Mammary epithelial cell (primary cell): ENCODE results near the gene COBL.

Source experiments
- EZH2 ChIP-seq: IDR thresholded peaks from 2 replicates; pipeline ENCODE4 v1.6.1; 2012; ENCODE audit warnings: low read length, inconsistent platforms, borderline replicate concordance
- TF ChIP-seq, protein P1 (sequence below), 2 donors: IDR thresholded peaks in 1 of 2; conservative IDR thresholded peaks in 1 of 2; 2 replicates each; pipeline ENCODE4 v1.5.1; 2011 to 2012; ENCODE audit warnings: inconsistent platforms in 2 of 2, low read length in 2 of 2, mild to moderate bottlenecking in 2 of 2, control low read depth in 1 of 2, low read depth in 1 of 2; ENCODE audit not compliant: insufficient read depth in 1 of 2; ENCODE audit errors: extremely low read depth in 1 of 2

DNA sequence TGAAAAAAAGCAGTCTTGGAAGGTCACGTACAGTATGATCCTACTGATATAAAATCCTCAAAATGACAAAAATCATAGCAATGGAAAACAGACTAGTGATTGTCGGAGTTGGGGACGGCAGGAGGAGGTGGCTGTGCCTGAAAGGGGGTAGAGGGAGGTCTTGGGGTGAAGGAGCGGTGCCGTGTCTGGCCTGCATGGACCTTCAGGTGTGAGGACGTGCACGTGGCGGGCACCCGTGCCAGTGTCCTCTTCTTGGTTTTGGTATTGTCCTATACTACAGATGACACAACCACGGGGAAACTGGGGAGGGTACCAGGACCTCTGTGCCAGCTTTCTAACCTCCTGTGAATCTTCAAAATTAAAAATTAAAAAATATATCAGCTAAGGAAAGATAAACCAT, 73.0 kb downstream of the COBL start:
- TF ChIP-seq, protein P1, sequence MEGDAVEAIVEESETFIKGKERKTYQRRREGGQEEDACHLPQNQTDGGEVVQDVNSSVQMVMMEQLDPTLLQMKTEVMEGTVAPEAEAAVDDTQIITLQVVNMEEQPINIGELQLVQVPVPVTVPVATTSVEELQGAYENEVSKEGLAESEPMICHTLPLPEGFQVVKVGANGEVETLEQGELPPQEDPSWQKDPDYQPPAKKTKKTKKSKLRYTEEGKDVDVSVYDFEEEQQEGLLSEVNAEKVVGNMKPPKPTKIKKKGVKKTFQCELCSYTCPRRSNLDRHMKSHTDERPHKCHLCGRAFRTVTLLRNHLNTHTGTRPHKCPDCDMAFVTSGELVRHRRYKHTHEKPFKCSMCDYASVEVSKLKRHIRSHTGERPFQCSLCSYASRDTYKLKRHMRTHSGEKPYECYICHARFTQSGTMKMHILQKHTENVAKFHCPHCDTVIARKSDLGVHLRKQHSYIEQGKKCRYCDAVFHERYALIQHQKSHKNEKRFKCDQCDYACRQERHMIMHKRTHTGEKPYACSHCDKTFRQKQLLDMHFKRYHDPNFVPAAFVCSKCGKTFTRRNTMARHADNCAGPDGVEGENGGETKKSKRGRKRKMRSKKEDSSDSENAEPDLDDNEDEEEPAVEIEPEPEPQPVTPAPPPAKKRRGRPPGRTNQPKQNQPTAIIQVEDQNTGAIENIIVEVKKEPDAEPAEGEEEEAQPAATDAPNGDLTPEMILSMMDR (conservative IDR thresholded peaks at IDR 0.05 in 1 of 2, IDR thresholded peaks at IDR 0.05 in 1 of 2; ENCODE audit: extremely low read depth in 1 of 2, insufficient read depth in 1 of 2, low read depth in 1 of 2, low read length in 2 of 2), result no peak
- no peak for TF ChIP-seq EZH2
